ENCODE results near the gene DTNA.

Gene DTNA

DNA sequence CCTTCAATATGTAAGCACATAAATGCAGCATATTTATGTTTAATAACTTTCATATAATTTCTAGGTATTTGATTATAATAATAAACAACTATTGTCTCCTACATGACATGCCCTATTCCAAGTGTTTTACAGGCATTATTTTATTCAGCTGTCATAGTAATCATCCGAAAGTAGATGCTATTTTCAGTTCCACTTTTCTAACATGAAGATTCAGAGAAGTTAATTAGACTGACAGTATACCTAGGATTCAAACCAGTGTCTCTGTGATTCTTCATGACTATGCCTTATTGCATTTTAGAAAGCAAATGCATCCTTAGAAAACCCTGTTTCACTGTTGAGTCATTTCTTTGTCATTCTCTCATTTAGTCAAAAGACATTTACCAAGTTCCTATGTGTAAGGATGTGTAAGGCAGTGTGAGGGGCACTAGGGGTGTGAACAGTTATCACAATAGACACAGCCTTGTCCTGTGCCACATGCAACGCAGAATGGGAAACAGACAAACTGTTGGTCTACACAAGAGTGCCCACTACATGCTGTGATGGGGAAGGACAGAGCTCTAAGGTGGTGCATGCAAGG is 79.8 kb downstream of the DTNA start:
- DNase-seq: no peak
- peaks cover 11% of the 10 kb centered on the region for H3K27me3 ChIP-seq (ENCODE audit: insufficient read depth, low read depth, severe bottlenecking)
- no peak overlapping the region for H3K27ac ChIP-seq
- no peaks in the 10 kb centered on the region for H3K36me3 ChIP-seq
- no peaks in the 10 kb centered on the region for H3K9me3 ChIP-seq (ENCODE audit: severe bottlenecking)
- H3K4me3 ChIP-seq (ENCODE audit: low read depth, low read length): no peak overlapping the region
- TF ChIP-seq CTCF (IDR thresholded peaks at IDR 0.05; ENCODE audit: low read depth, low read length): no peak

DNA sequence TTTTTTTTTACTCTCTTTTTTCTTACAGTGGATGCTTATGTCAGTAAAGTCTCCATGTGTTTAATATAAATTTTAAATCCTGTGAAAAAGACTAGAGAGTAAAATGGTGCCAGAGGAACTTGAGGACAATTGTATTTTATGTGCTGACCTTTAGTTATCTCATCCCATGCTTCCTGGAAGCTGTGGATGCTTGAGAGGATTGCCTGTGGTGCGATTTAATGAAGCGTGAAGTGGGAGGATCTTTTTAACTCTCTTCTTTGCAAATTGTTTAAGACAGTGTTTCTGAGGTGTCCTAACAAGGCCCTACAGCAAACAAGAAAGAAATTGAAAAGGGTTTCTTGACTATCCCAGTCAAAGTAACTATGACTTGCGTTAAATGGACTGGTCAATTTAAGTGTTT is 84.2 kb downstream of the DTNA start:
- Histone ChIP-seq H3K4me3 (ENCODE audit: low read depth, low read length) (no peak overlapping the region), H3K27me3 (ENCODE audit: insufficient read depth, low read depth, severe bottlenecking) (peaks cover 2% of the 10 kb centered on the region), H3K9me3 (ENCODE audit: severe bottlenecking) (no peaks in the 10 kb centered on the region), H3K36me3 (no peaks in the 10 kb centered on the region), H3K27ac (no peak overlapping the region)
- no peak for DNase-seq
- no peak for TF ChIP-seq CTCF (IDR thresholded peaks at IDR 0.05; ENCODE audit: low read depth, low read length)

- no peak for TF ChIP-seq CTCF (IDR thresholded peaks at IDR 0.05; ENCODE audit: low read depth, low read length)
- H3K27ac ChIP-seq: no peak overlapping the region
- H3K4me3 ChIP-seq (ENCODE audit: low read depth, low read length): no peak overlapping the region
- H3K9me3 ChIP-seq (ENCODE audit: severe bottlenecking): no peaks in the 10 kb centered on the region
- H3K36me3 ChIP-seq: no peaks in the 10 kb centered on the region
- DNase-seq: no peak
- peaks cover 2% of the 10 kb centered on the region for H3K27me3 ChIP-seq (ENCODE audit: insufficient read depth, low read depth, severe bottlenecking)
Measured at GRCh38 chr18:34795070-34795732, 85.1 kb downstream of the DTNA start.

DNA sequence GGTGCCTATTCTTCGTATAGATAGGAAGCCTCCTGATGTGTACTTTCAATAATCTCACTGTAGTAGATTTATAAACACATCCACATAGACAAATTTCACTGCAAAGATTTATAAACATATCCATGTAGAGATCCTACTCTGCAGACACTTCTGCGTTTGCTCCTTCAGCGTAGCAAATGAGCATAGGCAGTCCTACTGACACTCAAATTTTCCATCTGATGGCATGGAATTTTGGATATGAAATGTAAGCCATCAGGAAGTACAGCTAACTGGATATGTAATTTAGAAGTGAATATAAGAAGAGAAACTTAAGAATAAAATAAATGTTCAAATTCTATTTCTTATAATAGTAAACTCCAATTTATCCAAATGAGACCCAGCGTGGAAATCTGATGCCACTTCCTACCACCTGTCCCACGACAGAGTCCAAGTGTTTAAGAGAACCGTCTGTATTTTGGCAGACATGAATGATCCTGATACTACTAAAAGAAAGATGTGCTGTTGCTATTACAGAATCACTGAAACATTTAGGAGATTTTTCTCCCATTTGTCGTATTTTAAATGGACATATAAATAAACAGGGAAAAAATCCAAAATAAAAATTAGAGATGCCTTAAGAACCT is 86.0 kb downstream of the DTNA start:
- Histone ChIP-seq H3K27me3 (ENCODE audit: insufficient read depth, low read depth, severe bottlenecking) (peaks cover 2% of the 10 kb centered on the region), H3K36me3 (no peaks in the 10 kb centered on the region), H3K27ac (no peak overlapping the region), H3K4me3 (ENCODE audit: low read depth, low read length) (no peak overlapping the region), H3K9me3 (ENCODE audit: severe bottlenecking) (no peaks in the 10 kb centered on the region)
- DNase-seq: no peak
- no peak for TF ChIP-seq CTCF (IDR thresholded peaks at IDR 0.05; ENCODE audit: low read depth, low read length)

GRCh38 chr18:34799291-34799690 is 89.2 kb downstream of the DTNA start:
- no peak for DNase-seq
- Histone ChIP-seq H3K36me3 (no peaks in the 10 kb centered on the region), H3K9me3 (ENCODE audit: severe bottlenecking) (no peaks in the 10 kb centered on the region), H3K27ac (no peak overlapping the region), H3K27me3 (ENCODE audit: insufficient read depth, low read depth, severe bottlenecking) (peaks cover 2% of the 10 kb centered on the region), H3K4me3 (ENCODE audit: low read depth, low read length) (no peak overlapping the region)
- no peak for TF ChIP-seq CTCF (IDR thresholded peaks at IDR 0.05; ENCODE audit: low read depth, low read length)
